Fibroblast of lung (primary cell): ENCODE results near the gene CFAP221. TPM values are rescaled to one million over a fixed set of nuclear protein-coding genes. Genes with fewer than 3 reads are reported as not detected.

Source experiments
- DNase-seq, 2 donors: peaks; one replicate each; pipeline versions ENCODE4 v3.0.0 to v3.0.0-alpha.2; 2010; ENCODE audit warnings: low read depth in 2 of 2
- H2AFZ ChIP-seq: 2 replicates; pipeline ENCODE4 v1.5.1; 2012; ENCODE audit warnings: low read length, control low read depth, inconsistent platforms
- H3K27ac ChIP-seq: 2 replicates; pipeline ENCODE4 v1.5.1; 2011; ENCODE audit warnings: low read length, control low read depth; ENCODE audit not compliant: insufficient read depth
- H3K27me3 ChIP-seq: 2 replicates; pipeline ENCODE4 v1.5.1; 2011; ENCODE audit warnings: mild to moderate bottlenecking, low read length; ENCODE audit not compliant: control insufficient read depth, insufficient read depth
- H3K36me3 ChIP-seq: 2 replicates; pipeline ENCODE4 v1.5.1; 2011; ENCODE audit warnings: low read length; ENCODE audit not compliant: control insufficient read depth, insufficient read depth
- H3K4me1 ChIP-seq: 2 replicates; pipeline ENCODE4 v1.5.1; 2011; ENCODE audit warnings: low read length; ENCODE audit not compliant: control insufficient read depth, insufficient read depth; ENCODE audit errors: extremely low read depth
- H3K4me2 ChIP-seq: 2 replicates; pipeline ENCODE4 v1.5.1; 2011; ENCODE audit warnings: low read length, control low read depth; ENCODE audit not compliant: insufficient read depth; ENCODE audit errors: extremely low read depth
- H3K4me3 ChIP-seq, 4 experiments: fragments of 200-600 bp in 1 of 4; sonication (generic) in 1 of 4; replicated peaks in 1 of 4; 2 replicates each; pipeline ENCODE4 v1.5.1; 2011 to 2016; ENCODE audit warnings: low read length in 4 of 4, low read depth in 3 of 4, mild to moderate bottlenecking in 3 of 4, control low read depth in 2 of 4, inconsistent platforms in 1 of 4, mixed read lengths in 1 of 4; ENCODE audit not compliant: insufficient read depth in 1 of 4; ENCODE audit errors: control extremely low read depth in 1 of 4
- H3K79me2 ChIP-seq: 2 replicates; pipeline ENCODE4 v1.5.1; 2012; ENCODE audit warnings: mild to moderate bottlenecking, low read length, inconsistent platforms; ENCODE audit not compliant: control insufficient read depth, insufficient read depth
- H3K9ac ChIP-seq: 2 replicates; pipeline ENCODE4 v1.5.1; 2011; ENCODE audit warnings: mild to moderate bottlenecking, low read length, control low read depth; ENCODE audit not compliant: insufficient read depth
- H3K9me3 ChIP-seq: 2 replicates; pipeline ENCODE4 v1.5.1; 2012; ENCODE audit warnings: low read depth, low read length; ENCODE audit not compliant: control insufficient read depth, insufficient read depth
- H4K20me1 ChIP-seq: 2 replicates; pipeline ENCODE4 v1.5.1; 2011; ENCODE audit warnings: low read length; ENCODE audit not compliant: control insufficient read depth, insufficient read depth; ENCODE audit errors: extremely low read depth
- EZH2 ChIP-seq: IDR thresholded peaks from 2 replicates; pipeline ENCODE4 v1.5.1; 2012; ENCODE audit warnings: low read length, control low read depth, mild to moderate bottlenecking; ENCODE audit errors: missing control alignments
- polyA plus RNA-seq, 2 donors: library from polyadenylated mRNA; depleted of rRNA in 1 of 2; stranded (reverse) in 1 of 2; unstranded in 1 of 2; fragments of >200 nt; gene quantifications; 2 replicates each; pipeline ENCODE4 v1.2.1, GENCODE V29; 2011 to 2012; ENCODE audit warnings: missing spikeins in 1 of 2
- total RNA-seq: library from RNA; depleted of rRNA; stranded (reverse); fragments of >200 nt; gene quantifications from 2 replicates; pipeline ENCODE4 v1.2.1, GENCODE V29; 2014
- TF ChIP-seq, protein P1 (sequence below), 2 donors: IDR thresholded peaks in 1 of 2; conservative IDR thresholded peaks in 1 of 2; 1 replicate in 1 of 2; 2 replicates in 1 of 2; pipeline ENCODE4 v1.5.1; 2011 to 2012; ENCODE audit warnings: low read length in 2 of 2, control low read depth in 1 of 2, inconsistent platforms in 1 of 2, low read depth in 1 of 2, mild to moderate bottlenecking in 1 of 2

CFAP221 gene
- total and polyA plus RNA-seq, 2 donors (not counting 1 experiment from before 2014, with no cell fraction given), result 0.07 TPM; not detected in 1

DNA sequence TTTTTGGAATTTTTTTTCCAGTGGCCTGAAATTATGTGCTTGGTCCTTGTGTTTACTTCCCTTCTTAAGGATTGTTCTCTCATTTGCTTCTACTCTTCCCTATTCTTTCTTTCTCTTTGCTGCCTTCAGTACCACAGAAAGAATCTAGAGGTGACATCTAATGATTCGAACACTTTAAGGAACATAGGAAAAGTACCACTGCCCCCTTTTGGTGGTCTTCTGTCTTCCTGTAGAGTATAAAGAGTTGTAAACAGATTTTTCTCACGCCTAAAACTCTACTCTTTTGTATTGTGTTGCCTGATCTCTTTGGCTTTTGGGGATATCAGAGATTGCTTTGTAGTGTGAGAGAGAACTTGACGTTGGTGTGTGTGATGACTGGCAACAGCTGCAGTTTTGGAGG is 13.0 kb upstream of the CFAP221 start:
- Histone ChIP-seq H3K4me3 (no peak overlapping the region), H3K27ac (no peak overlapping the region), H3K27me3 (no peaks in the 10 kb centered on the region), H3K9me3 (no peaks in the 10 kb centered on the region), H3K4me2 (no peak overlapping the region), H3K36me3 (no peaks in the 10 kb centered on the region), H2AFZ (no peak overlapping the region), H3K4me1 (no peaks in the 10 kb centered on the region), H4K20me1 (no peaks in the 10 kb centered on the region), H3K79me2 (no peaks in the 10 kb centered on the region), H3K9ac (no peak overlapping the region)
- no peak for DNase-seq
- no peak for TF ChIP-seq EZH2
- TF ChIP-seq, protein P1, sequence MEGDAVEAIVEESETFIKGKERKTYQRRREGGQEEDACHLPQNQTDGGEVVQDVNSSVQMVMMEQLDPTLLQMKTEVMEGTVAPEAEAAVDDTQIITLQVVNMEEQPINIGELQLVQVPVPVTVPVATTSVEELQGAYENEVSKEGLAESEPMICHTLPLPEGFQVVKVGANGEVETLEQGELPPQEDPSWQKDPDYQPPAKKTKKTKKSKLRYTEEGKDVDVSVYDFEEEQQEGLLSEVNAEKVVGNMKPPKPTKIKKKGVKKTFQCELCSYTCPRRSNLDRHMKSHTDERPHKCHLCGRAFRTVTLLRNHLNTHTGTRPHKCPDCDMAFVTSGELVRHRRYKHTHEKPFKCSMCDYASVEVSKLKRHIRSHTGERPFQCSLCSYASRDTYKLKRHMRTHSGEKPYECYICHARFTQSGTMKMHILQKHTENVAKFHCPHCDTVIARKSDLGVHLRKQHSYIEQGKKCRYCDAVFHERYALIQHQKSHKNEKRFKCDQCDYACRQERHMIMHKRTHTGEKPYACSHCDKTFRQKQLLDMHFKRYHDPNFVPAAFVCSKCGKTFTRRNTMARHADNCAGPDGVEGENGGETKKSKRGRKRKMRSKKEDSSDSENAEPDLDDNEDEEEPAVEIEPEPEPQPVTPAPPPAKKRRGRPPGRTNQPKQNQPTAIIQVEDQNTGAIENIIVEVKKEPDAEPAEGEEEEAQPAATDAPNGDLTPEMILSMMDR (conservative IDR thresholded peaks at IDR 0.05 in 1 of 2, IDR thresholded peaks at IDR 0.05 in 1 of 2; ENCODE audit: low read depth in 1 of 2, low read length in 2 of 2), result peak in 1 of 2 donors; percentile 1

GRCh38 chr2:119533560-119533959 is 10.7 kb upstream of the CFAP221 start:
- TF ChIP-seq, protein P1 (conservative IDR thresholded peaks at IDR 0.05 in 1 of 2, IDR thresholded peaks at IDR 0.05 in 1 of 2; ENCODE audit: low read depth in 1 of 2, low read length in 2 of 2), result no peak
- TF ChIP-seq EZH2, result no peak
- Histone ChIP-seq H4K20me1 (no peaks in the 10 kb centered on the region), H3K27ac (no peak overlapping the region), H3K9me3 (no peaks in the 10 kb centered on the region), H3K4me3 (no peak overlapping the region), H3K4me1 (no peaks in the 10 kb centered on the region), H2AFZ (no peak overlapping the region), H3K4me2 (no peak overlapping the region), H3K36me3 (no peaks in the 10 kb centered on the region), H3K79me2 (no peaks in the 10 kb centered on the region), H3K9ac (no peak overlapping the region), H3K27me3 (no peaks in the 10 kb centered on the region)
- no peak for DNase-seq

DNA sequence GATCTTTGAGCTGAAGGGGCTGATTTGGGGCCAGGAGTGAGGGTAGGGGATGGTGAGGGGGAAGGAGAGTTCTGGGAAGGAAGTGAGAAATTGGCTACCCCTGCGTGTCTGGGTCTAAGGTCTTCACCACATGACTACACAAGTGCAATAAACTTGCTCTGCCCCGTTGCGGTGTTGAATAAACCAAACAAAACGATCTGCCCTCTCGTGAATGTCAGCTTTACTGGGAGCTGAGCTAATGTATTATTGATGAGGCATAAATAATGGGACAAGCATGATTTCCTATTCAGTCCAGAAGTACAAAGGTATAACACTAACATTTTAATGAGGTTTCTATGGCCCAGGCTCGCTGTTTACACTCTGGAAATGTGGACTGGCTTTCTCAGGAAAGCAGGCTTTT is 8.0 kb upstream of the CFAP221 start:
- H3K79me2 ChIP-seq, result no peaks in the 10 kb centered on the region
- H4K20me1 ChIP-seq, result no peaks in the 10 kb centered on the region
- no peak overlapping the region for H3K9ac ChIP-seq
- H3K4me1 ChIP-seq, result no peaks in the 10 kb centered on the region
- no peak overlapping the region for H3K4me3 ChIP-seq
- DNase-seq, result no peak
- H2AFZ ChIP-seq, result no peak overlapping the region
- H3K36me3 ChIP-seq, result no peaks in the 10 kb centered on the region
- no peaks in the 10 kb centered on the region for H3K9me3 ChIP-seq
- H3K27ac ChIP-seq, result no peak overlapping the region
- TF ChIP-seq, protein P1 (conservative IDR thresholded peaks at IDR 0.05 in 1 of 2, IDR thresholded peaks at IDR 0.05 in 1 of 2; ENCODE audit: low read depth in 1 of 2, low read length in 2 of 2), result no peak
- TF ChIP-seq EZH2, result no peak
- peaks cover under 1% of the 10 kb centered on the region for H3K27me3 ChIP-seq
- no peak overlapping the region for H3K4me2 ChIP-seq
